Measurements from ENCODE around the gene QRICH2.

The QRICH2 gene

DNA sequence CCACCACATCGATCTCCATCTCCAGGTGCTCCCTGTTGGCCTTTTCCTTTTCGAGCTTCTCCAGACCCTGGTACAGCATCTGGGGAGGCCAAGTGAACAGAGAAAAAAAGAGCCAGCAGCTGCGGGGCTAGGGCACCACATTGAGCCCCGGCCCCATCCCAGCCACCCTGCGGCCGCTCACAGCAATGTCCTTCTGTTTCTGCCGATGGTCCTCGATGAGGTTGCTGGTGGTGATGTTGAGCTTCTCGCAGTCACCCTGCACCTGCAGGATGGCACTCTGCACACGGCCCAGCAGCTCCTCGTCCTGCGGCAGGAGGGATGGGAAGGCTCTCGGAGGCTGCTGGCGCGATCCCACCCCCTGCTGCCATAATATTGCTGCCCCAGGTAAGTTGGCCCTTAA, 27.4 kb downstream of the QRICH2 start:
- no peak for DNase-seq (ENCODE audit: extremely low read depth, low read depth)
- no peak for TF ChIP-seq CTCF (IDR thresholded peaks at IDR 0.05; ENCODE audit: low read depth, low read length)

DNA sequence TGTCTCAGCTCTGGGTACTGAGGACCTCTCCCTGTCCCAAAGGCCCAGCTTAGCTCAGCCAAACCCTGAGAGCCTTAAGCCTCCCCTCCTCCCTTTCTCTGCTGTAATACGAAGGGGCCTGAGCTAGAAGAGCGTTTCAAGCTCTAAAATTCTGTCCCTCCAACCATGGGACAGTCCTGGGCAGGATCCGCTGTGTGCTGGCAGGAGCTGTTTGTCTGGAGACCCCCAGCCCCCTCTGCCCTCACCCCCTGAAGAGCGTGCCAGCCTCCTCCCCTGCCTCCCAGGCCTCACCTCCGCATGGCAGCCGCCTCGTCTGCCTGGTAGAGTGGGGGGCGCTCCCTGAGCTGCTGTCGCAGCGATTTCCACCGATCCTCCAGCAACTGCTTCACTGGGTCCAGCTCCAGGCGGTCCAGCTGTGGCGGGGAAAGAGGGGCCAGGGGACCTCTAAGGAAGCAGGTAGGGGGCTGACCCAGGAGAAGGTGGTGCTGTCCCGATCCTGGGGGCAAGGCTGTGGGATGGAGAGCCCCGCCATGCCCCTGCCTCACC, 28.3 kb downstream of the QRICH2 start:
- no peak for TF ChIP-seq CTCF (IDR thresholded peaks at IDR 0.05; ENCODE audit: low read depth, low read length)
- DNase-seq (ENCODE audit: extremely low read depth, low read depth) = no peak

DNA sequence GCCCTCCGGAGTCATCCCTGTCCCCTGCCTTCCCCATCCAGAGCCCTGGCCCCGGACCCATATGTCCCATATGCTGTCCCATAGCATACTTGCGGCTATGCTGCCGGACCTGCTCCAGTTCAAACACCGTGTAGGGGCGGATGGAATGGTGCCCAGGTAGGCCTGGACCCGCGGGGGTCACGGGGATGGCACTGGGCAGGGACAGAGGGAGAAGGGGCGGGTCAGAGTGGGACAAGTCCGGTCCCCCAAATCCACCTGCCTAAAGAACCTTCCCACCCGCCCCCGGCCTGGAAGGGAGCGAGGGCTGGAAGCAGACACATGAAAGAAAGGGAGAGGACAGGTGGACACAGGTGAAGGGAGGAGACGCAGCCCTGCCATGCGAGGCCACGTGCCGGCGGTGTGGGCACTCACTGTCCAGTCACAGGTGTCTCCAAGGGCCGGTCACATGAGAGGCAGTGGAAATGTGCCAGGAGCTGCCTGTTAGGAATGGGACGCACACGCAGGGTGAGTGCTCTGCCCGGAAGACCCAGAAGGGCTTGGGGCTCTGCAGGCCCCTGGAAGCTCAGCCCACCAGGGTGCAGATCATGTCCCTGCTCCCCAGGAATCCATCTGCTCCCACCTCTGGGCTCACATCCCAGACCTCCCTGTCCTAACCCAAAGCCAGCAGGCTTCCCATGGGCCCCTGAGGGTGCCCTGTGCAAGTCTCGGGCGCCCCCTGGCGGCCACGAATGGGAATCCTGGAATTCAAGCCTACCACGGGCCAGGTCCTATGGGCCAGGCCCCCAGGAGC, 28.9 kb downstream of the QRICH2 start:
- peak; percentile 41 for DNase-seq (ENCODE audit: extremely low read depth, low read depth)
- peak; percentile 92 for TF ChIP-seq CTCF (IDR thresholded peaks at IDR 0.05; ENCODE audit: low read depth, low read length)

- no peak for DNase-seq (ENCODE audit: extremely low read depth, low read depth)
- TF ChIP-seq CTCF (IDR thresholded peaks at IDR 0.05; ENCODE audit: low read depth, low read length) = no peak
Observed at GRCh38 chr17:76278268-76278908, 29.7 kb downstream of the QRICH2 start.

DNA sequence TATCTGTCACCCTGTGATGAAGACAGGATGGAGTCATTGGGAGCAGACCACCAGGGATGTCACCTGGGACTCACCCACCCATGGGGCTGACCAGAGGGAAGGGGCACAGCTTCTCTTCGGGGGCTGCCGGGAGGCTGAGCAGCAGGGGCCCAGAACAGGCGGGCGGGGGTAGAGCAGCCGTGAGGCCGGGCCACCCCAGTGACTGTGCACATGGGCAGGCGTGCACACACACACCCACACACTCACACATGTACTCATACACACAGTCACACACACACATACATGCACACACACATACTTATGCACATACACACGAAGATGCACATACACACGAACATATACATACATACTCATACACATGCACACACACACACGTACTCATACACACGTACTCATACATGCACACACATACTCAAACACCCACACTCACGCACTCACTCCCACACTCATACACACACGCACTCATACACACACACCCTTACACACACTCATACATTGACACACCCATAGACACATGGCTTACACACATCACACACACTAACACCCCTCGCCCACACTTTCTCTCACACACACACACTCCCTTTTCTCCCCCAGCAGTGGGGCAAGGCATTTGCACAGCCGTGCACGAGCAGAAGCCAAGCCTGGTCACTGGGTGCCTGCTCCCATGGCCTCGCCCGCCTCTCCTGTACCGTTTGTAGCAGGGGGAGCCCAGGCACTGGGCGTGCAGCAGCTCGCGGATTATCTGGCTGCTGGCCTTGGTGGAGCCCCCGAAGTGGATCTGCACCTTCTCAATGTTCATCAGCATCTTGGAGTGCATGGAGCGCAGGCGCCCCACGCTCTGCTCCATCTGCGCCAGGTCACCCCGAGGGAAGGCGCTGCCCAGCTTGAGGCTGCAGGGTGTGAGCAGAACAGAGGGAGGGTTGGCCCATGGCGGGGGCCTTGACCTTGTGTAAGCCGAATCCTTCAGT, 30.5 kb downstream of the QRICH2 start:
- DNase-seq (ENCODE audit: extremely low read depth, low read depth) = no peak
- no peak for TF ChIP-seq CTCF (IDR thresholded peaks at IDR 0.05; ENCODE audit: low read depth, low read length)

- peak; percentile 50 for DNase-seq (ENCODE audit: extremely low read depth, low read depth)
- no peak for TF ChIP-seq CTCF (IDR thresholded peaks at IDR 0.05; ENCODE audit: low read depth, low read length)
Observed at GRCh38 chr17:76276461-76277299, 31.4 kb downstream of the QRICH2 start.

Data from AG09319 (cell line).